GM04503 (cell line): ENCODE data around the gene TNN.
"Not testable (repeated sequence)": the region's sequence is repeated elsewhere in the genome, so short reads cannot be mapped to it uniquely, and the experiment has no call there.

ENCODE experiments used
- DNase-seq: peaks from one replicate; pipeline ENCODE4 v3.0.0-alpha.2; 2012; ENCODE audit warnings: low read depth

TNN gene

GRCh38 chr1:175067362-175068106 is at the start of gene TNN:
Gene TNN, plus strand, starts transcription at chr1:175067833. Its CDS starts 9,586 bp downstream, at chr1:175077419.
- no peak for DNase-seq

- DNase-seq = no peak
Observed at GRCh38 chr1:175019524-175019923, 48.1 kb upstream of the TNN start.

- peak; percentile 85 for DNase-seq
Observed at GRCh38 chr1:175023043-175023921, 44.4 kb upstream of the TNN start, which contains the start of gene MRPS14. Gene MRPS14, minus strand, starts transcription at chr1:175023425. Its CDS starts 17 bp downstream, at chr1:175023408.

- not testable (repeated sequence) for DNase-seq
Observed at GRCh38 chr1:175023922-175024242, 43.8 kb upstream of the TNN start.

- DNase-seq = no peak
Observed at GRCh38 chr1:175024773-175025172, 42.9 kb upstream of the TNN start.

GRCh38 chr1:175033953-175034352 is 33.7 kb upstream of the TNN start:
- no peak for DNase-seq

- DNase-seq = no peak
Observed at GRCh38 chr1:175034775-175035174, 32.9 kb upstream of the TNN start.

GRCh38 chr1:175035865-175036264 is 31.8 kb upstream of the TNN start:
- DNase-seq = no peak

GRCh38 chr1:175036476-175036875 is 31.2 kb upstream of the TNN start:
- no peak for DNase-seq

- DNase-seq = no peak
Observed at GRCh38 chr1:175037416-175037815, 30.2 kb upstream of the TNN start.

- DNase-seq = no peak
Observed at GRCh38 chr1:175040324-175040879, 27.2 kb upstream of the TNN start.

GRCh38 chr1:175042650-175043049 is 25.0 kb upstream of the TNN start:
- DNase-seq = no peak

GRCh38 chr1:175043824-175044223 is 23.8 kb upstream of the TNN start:
- DNase-seq = no peak

GRCh38 chr1:175044591-175044990 is 23.0 kb upstream of the TNN start:
- DNase-seq = not testable (repeated sequence)

- DNase-seq = no peak
Observed at GRCh38 chr1:175045097-175045496, 22.5 kb upstream of the TNN start.

- no peak for DNase-seq
Observed at GRCh38 chr1:175045519-175045918, 22.1 kb upstream of the TNN start.

GRCh38 chr1:175050992-175051391 is 16.6 kb upstream of the TNN start:
- no peak for DNase-seq

GRCh38 chr1:175054736-175055135 is 12.9 kb upstream of the TNN start:
- no peak for DNase-seq

- DNase-seq = no peak
Observed at GRCh38 chr1:175062339-175062738, 5.3 kb upstream of the TNN start.

- no peak for DNase-seq
Observed at GRCh38 chr1:175062858-175063257, 4.8 kb upstream of the TNN start.

- no peak for DNase-seq
Observed at GRCh38 chr1:175070818-175071217, 3.2 kb downstream of the TNN start.

- DNase-seq = no peak
Observed at GRCh38 chr1:175071276-175071943, 3.8 kb downstream of the TNN start.
